Dedifferentiated amniotic fluid mesenchymal stem cell (primary cell): ENCODE measurements around the gene PAQR3.
A peak's percentile ranks its signal among the peaks of the same experiment; 100 is the strongest.
"Not testable (repeated sequence)": the region's sequence is repeated elsewhere in the genome, so short reads cannot be mapped to it uniquely, and the experiment has no call there.

Experiments used
- DNase-seq: peaks from one replicate; pipeline ENCODE4 v3.0.0-alpha.2; 2016; ENCODE audit errors: extremely low spot score

PAQR3 gene

GRCh38 chr4:78926826-78927225 is 12.4 kb downstream of the PAQR3 start:
- DNase-seq: no peak

- DNase-seq: no peak
Measured at GRCh38 chr4:78923464-78924312, 15.6 kb downstream of the PAQR3 start.

GRCh38 chr4:78922207-78922606 is 17.0 kb downstream of the PAQR3 start:
- no peak for DNase-seq

GRCh38 chr4:78910612-78911011 is 28.6 kb downstream of the PAQR3 start:
- DNase-seq: no peak

GRCh38 chr4:78908974-78909373 is 30.3 kb downstream of the PAQR3 start:
- not testable (repeated sequence) for DNase-seq

- no peak for DNase-seq
Measured at GRCh38 chr4:78907638-78908037, 31.6 kb downstream of the PAQR3 start.

GRCh38 chr4:78904143-78904542 is 35.1 kb downstream of the PAQR3 start:
- no peak for DNase-seq

- no peak for DNase-seq
Measured at GRCh38 chr4:78902298-78902697, 36.9 kb downstream of the PAQR3 start.

- no peak for DNase-seq
Measured at GRCh38 chr4:78901882-78902281, 37.4 kb downstream of the PAQR3 start.

- DNase-seq: no peak
Measured at GRCh38 chr4:78899302-78899701, 39.9 kb downstream of the PAQR3 start.

- no peak for DNase-seq
Measured at GRCh38 chr4:78889955-78890354, 49.3 kb downstream of the PAQR3 start.

- no peak for DNase-seq
Measured at GRCh38 chr4:78885598-78885997, 53.6 kb downstream of the PAQR3 start.

GRCh38 chr4:78880874-78881492 is 58.3 kb downstream of the PAQR3 start:
- no peak for DNase-seq

- DNase-seq: no peak
Measured at GRCh38 chr4:78878031-78878430, 61.2 kb downstream of the PAQR3 start.

- no peak for DNase-seq
Measured at GRCh38 chr4:78876568-78877320, 62.5 kb downstream of the PAQR3 start.

GRCh38 chr4:78870056-78870455 is 69.2 kb downstream of the PAQR3 start:
- DNase-seq: no peak

- DNase-seq: not testable (repeated sequence)
Measured at GRCh38 chr4:78868712-78869111, 70.5 kb downstream of the PAQR3 start.

- DNase-seq: no peak
Measured at GRCh38 chr4:78865451-78865850, 73.8 kb downstream of the PAQR3 start.

- DNase-seq: peak; percentile 89
Measured at GRCh38 chr4:78864405-78865024, 74.7 kb downstream of the PAQR3 start.

- DNase-seq: no peak
Measured at GRCh38 chr4:78863991-78864390, 75.2 kb downstream of the PAQR3 start.

GRCh38 chr4:78863254-78863869 is 75.9 kb downstream of the PAQR3 start:
- DNase-seq: no peak

- DNase-seq: no peak
Measured at GRCh38 chr4:78862314-78862737, 76.9 kb downstream of the PAQR3 start.
